ENCODE results near the gene ZNF304. TPM values are rescaled to one million over a fixed set of nuclear protein-coding genes. Genes with fewer than 3 reads are reported as not detected.

Gene ZNF304
- total RNA-seq, 6 donors from 2014 or later = 2.1 to 8.8 (median 7.3) TPM

DNA sequence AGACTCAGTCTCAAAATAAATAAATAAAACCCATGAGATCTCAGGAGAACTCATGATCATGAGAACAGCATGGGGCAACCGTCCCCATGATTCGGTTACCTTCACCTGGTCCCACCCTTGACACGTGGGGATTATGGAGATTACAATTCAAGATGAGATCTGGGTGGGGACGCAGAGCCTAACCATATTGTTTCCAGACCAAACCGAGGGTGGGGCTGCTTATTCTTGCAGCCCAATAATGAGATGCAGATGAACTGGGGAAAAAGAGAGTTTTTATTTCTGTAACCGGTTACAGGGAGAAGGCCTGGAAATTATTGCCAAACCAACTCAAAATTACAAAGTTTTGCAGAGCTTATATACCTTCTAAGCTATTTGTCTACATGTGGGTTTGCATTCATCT lies 25.1 kb downstream of the ZNF304 start:
- no peak overlapping the region for H3K27ac ChIP-seq
- H3K4me3 ChIP-seq = no peak overlapping the region
- no peaks in the 10 kb centered on the region for H3K4me1 ChIP-seq
- 90 to 94% methylated on average over 6 of the region's 6 CpGs for WGBS, 2 donors
- DNase-seq (no peak), ATAC-seq (ENCODE audit: low FRiP score in 2 of 2) (no peak)
- H3K27me3 ChIP-seq = no peaks in the 10 kb centered on the region
- H3K36me3 ChIP-seq = peaks cover 5 to 56% (median 43%) of the 10 kb centered on the region in 4 donors
- H3K9me3 ChIP-seq = peaks cover 26 to 67% (median 38%) of the 10 kb centered on the region in 4 donors
- TF ChIP-seq EP300 (IDR thresholded peaks at IDR 0.05) = no peak

GRCh38 chr19:57377498-57378146 lies 26.6 kb downstream of the ZNF304 start:
- peaks cover 1 to 42% (median 35%) of the 10 kb centered on the region in 4 donors for H3K36me3 ChIP-seq
- WGBS, 2 donors = 94 to 95% methylated on average over 3 of the region's 3 CpGs
- TF ChIP-seq POLR2AphosphoS5 (IDR thresholded peaks at IDR 0.05) (no peak), EP300 (IDR thresholded peaks at IDR 0.05) (no peak)

GRCh38 chr19:57380923-57381322 lies 29.9 kb downstream of the ZNF304 start:
- no peak for TF ChIP-seq CTCF (IDR thresholded peaks at IDR 0.05)
- no peak for TF ChIP-seq EP300 (IDR thresholded peaks at IDR 0.05)
- no peak for TF ChIP-seq POLR2A (IDR thresholded peaks at IDR 0.05)
- no peak for TF ChIP-seq POLR2AphosphoS5 (IDR thresholded peaks at IDR 0.05)
- H3K4me3 ChIP-seq = no peak overlapping the region
- H3K27me3 ChIP-seq = no peaks in the 10 kb centered on the region
- no peaks in the 10 kb centered on the region for H3K4me1 ChIP-seq
- H3K36me3 ChIP-seq = peaks cover 0 to 22% (median 18%) of the 10 kb centered on the region in 4 donors
- H3K27ac ChIP-seq = no peak overlapping the region
- DNase-seq (no peak), ATAC-seq (ENCODE audit: low FRiP score in 2 of 2) (no peak)
- H3K9me3 ChIP-seq = peaks cover 21 to 50% (median 28%) of the 10 kb centered on the region in 4 donors

More at GRCh38 chr19:57377498-57378146, 26.6 kb downstream of the ZNF304 start:
- H3K4me1 ChIP-seq = no peaks in the 10 kb centered on the region
- H3K4me3 ChIP-seq = no peak overlapping the region
- DNase-seq (no peak), ATAC-seq (ENCODE audit: low FRiP score in 2 of 2) (no peak)
- H3K9me3 ChIP-seq = peaks cover 26 to 67% (median 38%) of the 10 kb centered on the region in 4 donors
- H3K27ac ChIP-seq = no peak overlapping the region
- no peaks in the 10 kb centered on the region for H3K27me3 ChIP-seq

DNA sequence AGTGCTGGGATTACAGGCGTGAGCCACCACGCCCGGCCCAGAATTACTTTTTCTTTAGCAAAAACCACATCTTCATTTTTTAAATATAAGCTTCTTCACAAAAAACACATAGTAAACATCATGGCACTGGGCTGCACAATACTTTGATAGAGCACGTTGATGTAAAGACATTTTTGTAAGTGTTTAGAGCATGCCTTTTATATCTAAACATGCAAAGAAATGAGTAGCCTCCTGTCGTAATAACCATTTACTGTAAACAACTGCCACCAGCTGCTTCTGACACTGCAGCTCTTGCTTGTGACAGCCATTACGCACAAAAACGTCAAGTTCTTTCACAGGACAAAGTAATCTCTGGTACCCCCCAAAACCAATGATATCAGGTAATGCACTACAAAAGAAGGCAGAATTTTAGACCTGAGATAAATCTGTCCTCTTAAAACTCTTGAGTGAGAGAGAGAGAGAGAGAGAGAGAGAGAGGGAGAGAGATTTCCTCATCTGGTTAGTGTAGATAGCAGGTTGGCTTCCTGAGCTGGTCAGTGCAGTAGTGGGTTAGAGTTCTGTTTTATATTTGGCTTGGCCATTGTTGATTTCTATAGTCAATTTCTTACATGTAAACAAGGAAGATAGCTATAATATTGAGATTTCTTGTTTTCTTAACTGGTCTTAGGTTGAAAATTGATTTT lies 31.9 kb downstream of the ZNF304 start:
- peaks cover 0 to 7% (median 4%) of the 10 kb centered on the region in 4 donors for H3K36me3 ChIP-seq
- H3K9me3 ChIP-seq = peaks cover 6 to 30% (median 14%) of the 10 kb centered on the region in 4 donors
- H3K27ac ChIP-seq = no peak overlapping the region
- no peaks in the 10 kb centered on the region for H3K4me1 ChIP-seq
- no peak for DNase-seq
- ATAC-seq (ENCODE audit: low FRiP score in 2 of 2) = no peak
- H3K27me3 ChIP-seq = no peaks in the 10 kb centered on the region
- TF ChIP-seq POLR2A (IDR thresholded peaks at IDR 0.05) (no peak), EP300 (IDR thresholded peaks at IDR 0.05) (no peak), CTCF (IDR thresholded peaks at IDR 0.05) (no peak), POLR2AphosphoS5 (IDR thresholded peaks at IDR 0.05) (no peak)
- 80 to 84% methylated on average over 7 of the region's 7 CpGs for WGBS, 2 donors
- H3K4me3 ChIP-seq = no peak overlapping the region

DNA sequence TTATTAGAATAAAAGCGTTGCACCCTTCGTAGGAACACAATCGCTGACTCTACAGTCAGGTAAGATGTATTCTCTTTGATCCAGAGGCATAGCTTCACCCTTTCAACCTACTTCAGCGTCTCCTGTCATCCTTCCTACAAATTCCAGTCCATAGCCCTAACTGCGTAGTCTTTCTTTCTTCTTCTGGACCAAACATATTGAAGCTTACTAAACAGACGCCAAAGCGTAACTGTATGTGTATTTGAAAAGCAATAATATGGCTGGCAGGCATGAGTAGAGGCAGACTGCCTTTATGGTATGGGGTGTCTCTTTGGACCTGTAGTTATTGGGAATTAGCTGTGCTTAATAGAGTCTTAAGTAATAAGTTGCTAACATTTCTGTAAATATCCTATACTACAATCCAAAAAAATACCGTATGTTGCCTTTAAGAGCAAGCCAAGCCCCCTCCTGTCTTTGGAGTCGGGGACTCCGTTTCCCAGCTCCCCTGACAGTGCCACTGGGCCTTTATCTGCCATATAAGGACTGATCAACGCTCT lies 38.2 kb downstream of the ZNF304 start:
- ATAC-seq (ENCODE audit: low FRiP score in 2 of 2) (no peak), DNase-seq (no peak)
- WGBS, 2 donors = 56 to 58% methylated on average over 11 of the region's 11 CpGs
- peaks cover 0 to 16% (median 3%) of the 10 kb centered on the region in 4 donors for H3K9me3 ChIP-seq
- peaks cover 0 to 18% (median 6%) of the 10 kb centered on the region in 4 donors for H3K36me3 ChIP-seq
- peak overlapping the region in 3 of 4 donors; percentile 75 to 91 (median 83) for H3K4me3 ChIP-seq
- TF ChIP-seq POLR2A (IDR thresholded peaks at IDR 0.05) = no peak
- TF ChIP-seq POLR2AphosphoS5 (IDR thresholded peaks at IDR 0.05) = no peak
- TF ChIP-seq EP300 (IDR thresholded peaks at IDR 0.05) = no peak
- TF ChIP-seq CTCF (IDR thresholded peaks at IDR 0.05) = no peak
- H3K27ac ChIP-seq = peak overlapping the region; percentile 59 to 94 (median 92)
- peaks cover 10 to 25% (median 14%) of the 10 kb centered on the region in 4 donors for H3K4me1 ChIP-seq
- no peaks in the 10 kb centered on the region for H3K27me3 ChIP-seq

Measured in upper lobe of left lung (tissue), 6 donors.